ENCODE measurements around the gene KIF26B.
A peak's percentile ranks its signal among the peaks of the same experiment; 100 is the strongest.

KIF26B gene

DNA sequence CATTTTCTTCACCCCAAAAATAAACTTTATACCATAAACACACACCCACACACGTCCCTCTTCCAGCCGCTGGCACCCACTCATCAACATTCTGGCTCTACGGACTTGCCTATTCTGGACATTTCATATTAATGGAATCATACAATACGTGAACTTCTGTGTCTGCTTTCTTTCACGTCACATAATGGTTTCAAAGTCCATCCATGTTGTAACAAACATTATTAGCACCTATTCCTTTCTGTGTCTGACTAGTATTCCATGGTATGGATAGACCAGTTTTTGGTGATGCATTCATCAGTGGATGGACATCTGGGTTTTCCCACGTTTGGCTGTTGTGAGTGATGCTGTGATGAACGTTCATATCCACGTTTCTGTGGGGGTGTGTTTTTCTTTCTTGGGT lies 323.2 kb downstream of the KIF26B start:
- DNase-seq, result no peak

DNA sequence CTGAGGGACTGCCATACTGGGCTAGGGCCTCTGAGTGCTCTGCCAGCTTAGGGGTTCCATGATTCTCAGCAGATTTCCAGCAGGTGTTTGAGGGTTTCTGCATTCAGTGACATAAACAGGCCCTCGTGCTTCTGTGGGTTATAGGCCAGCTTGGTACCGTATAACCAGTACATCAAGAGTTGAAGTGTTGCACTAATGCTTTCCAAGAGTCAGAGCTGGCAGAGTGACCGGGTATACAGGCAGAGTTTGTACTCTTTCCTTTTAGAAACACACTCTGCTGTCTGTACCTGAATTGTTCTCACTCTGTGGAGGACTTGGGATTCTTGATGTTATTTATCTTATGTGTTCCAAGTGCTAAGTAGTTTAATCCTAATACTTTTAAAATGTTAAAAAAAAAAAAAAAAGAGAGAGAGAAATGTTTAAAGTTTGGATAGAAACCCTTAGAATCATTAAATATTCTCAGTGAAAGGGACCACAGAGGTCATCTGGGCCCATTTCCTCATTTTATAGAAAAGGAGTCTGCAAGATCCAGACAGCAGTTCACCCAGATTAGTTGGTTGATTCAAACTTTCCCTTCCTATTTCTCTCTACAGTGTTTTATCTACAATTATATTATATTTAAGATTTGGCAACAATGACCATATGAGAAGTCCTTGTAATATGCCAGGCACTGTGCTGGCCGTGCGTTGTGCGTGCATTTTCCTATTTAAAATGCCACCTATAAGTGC lies 325.8 kb downstream of the KIF26B start:
- no peak for DNase-seq

DNA sequence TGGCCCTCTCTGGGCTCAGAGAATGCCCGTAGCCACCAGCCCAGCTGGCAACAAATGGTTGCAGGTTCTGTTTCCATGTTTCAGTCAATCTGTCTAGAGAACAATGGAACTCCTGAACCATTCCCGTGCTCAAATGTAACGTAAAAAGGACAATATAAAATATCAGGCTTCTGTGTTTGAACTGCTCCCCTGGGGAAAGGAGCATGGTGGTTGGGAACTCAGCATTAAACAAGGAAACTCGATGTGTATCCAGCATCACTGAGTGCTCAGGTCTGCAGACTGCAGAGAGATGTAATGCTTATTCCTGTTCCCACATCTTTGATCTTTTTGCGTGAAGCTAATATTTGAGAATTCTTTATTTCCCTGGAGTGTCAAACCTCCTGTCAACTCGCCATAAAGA lies 326.5 kb downstream of the KIF26B start:
- DNase-seq, result no peak

DNA sequence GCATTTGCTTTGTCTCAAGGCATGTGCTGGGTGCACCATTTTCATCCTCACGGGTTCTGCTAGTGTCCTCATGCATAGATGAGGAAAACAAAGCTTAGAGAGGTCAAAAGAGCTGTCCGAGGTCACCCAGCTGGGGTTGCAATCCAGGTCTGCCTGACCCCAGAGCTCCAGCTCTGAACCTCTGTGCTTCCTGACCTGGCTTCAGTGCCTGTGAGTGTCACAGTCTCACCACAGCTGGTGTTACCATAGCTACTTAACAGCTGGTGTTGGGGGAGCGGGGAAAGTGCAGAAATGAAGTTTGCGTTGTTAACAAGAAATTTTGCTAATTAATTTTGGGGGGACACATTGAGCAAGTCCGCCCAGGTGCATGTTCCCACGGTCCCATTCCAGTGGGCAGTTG lies 328.5 kb downstream of the KIF26B start:
- DNase-seq, result no peak

DNA sequence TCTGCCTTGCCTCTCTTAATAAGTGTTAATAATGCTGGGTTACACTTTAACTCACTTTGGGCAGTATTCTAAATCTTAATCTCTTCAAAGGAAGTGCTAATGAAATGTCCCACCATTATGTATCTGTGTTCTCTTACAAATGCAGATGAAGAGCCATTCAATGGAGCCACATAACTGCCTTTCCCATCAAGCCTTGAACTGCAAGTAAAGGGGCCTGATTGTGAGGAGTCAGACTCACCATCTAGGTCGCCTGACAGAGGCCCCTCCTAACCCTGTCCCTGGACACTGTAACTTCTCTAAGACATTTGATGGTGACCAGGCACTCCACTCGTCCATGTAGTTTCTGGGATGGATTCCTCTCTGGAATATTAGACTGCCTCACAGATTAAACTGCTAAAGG lies 329.4 kb downstream of the KIF26B start:
- no peak for DNase-seq

DNA sequence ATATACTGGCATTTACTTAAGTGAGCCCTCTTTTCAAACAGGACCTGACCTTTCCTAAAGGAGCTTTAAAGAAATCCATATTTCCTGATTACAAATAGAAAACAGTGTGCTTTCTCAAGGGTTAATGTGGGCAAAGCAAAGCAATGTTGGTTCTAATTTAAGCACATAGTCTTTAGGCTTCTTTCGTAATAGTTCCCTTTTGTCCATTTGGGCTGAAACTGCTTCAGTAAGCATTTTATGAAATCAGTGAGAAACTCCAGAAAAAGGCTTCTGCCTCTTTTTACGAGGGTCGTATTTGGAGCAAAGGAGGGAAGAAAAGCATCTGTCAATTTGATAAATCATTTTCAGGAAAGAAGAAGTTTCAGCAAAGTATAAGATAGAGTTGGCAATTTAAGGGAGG lies 331.2 kb downstream of the KIF26B start:
- no peak for DNase-seq

DNA sequence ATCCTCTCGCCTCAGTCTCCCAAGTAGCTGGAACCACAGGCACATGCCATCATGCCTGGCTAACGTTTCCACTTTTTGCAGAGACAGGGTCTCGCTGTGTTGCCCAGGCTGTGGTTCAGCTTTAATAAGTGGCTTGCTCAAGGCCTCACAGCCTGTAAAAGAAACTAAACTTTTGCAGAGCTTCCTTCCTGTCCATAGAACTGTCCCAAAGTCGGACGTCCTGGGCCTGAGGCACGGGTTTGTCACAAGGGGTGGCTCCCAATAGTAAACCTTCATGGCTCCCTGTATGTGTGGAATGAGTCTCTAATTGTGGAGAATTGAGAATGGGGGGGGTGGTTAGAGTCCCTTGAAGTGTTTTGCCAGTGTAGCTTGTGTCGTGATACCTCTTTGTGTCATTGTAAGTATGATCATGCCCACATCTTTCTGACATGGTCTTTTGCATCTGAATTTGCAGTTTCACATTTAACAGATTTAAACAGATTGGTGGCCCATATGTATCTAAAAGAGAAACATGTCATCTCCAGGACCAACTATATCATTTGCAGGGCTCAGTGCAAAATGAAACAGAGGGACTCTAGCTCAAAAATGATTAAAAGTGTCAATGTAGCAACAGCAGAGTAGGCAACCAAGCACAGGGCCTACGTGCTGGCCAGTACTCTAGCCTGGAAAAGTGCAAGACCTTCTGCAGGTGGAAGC lies 332.1 kb downstream of the KIF26B start:
- DNase-seq, result no peak

DNA sequence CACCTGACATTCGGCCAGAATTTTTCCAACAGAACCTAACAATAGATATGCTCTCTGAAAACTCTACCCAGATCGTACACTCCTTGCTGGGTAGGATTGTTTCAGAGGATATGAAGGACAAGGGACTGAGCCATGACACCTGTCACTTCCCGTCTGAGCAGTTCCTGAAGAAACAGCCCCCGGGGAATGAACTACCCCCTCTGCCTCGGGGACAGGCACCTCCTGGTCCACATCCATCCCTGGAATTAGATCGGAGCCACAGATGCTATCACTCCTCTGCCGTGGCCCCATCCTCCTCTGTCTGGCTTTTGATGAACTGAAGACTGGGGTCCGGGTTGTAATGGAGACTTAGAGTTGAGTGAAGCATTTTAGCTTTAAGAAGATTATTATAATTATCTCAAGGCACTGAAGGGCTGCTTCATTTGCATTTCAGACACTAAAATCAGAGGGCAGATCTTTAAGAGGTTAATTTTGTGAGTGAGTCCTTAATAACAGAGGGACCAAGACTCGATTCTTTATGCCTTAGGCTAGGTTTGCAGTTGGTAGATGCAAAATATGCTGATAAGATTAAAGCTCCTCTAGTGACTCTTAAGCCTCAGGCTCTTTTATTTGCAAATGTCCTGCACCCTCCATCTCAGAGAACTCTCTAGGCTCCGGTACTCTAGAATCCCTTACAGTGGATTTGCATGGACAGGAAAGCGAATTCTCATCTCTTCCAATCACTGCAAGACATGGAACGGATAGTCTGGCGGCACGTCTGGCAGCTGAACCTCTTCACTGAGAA lies 333.8 kb downstream of the KIF26B start:
- no peak for DNase-seq

DNA sequence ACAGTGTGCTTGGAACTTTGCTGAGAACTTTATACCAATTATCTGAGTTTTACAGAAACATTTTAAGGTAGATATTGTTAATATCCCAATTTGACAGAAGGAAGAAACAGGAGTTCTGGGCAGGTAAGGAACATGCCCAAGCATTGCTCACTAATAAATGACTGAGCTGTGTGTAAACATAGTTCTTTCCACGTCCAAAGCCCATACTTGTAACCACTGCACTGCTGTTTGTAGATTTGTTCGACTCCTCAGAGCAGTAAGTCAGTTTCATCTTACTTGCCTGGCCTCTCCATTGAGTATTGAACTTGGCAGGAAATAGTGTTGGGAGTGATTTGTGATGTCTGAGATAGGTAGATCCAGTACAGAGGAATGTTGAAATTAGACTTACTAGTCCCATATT lies 335.1 kb downstream of the KIF26B start:
- DNase-seq, result no peak

DNA sequence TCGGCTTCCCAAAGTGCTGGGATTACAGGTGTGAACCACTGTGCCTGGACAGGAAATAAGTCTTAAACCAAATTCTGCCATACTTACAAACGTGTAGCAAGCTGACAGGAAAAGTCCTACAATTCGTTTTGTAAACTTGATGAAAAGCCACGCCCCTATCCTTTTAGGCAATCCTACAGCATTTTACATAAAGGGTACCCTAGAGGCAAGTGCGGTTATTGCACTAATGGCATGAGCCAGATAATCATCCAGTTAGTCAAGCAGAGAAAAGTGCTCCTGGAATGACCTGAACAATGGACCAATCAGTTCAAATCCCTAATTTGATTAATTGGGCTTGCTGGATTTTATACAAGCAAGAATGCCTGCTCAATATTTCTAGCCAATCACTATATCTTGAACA lies 338.2 kb downstream of the KIF26B start:
- no peak for DNase-seq

DNA sequence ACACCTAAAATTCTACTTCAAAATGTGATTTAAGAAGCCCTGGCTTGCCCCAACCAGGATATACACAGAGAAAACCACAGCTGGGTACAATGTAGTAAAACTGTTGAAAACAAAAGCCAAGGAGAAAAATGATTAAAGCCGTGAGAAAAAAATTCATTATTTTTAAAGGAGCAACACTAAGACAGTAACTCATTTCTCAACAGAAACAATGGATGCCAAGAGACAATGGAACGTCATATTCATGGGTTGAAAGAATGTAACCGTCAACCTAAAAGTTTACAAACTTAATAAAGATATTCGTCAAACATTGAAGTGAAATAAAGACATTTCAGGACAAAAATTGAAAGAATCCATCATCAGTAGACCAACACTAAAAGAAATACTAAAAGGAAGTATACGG lies 340.9 kb downstream of the KIF26B start:
- no peak for DNase-seq

DNA sequence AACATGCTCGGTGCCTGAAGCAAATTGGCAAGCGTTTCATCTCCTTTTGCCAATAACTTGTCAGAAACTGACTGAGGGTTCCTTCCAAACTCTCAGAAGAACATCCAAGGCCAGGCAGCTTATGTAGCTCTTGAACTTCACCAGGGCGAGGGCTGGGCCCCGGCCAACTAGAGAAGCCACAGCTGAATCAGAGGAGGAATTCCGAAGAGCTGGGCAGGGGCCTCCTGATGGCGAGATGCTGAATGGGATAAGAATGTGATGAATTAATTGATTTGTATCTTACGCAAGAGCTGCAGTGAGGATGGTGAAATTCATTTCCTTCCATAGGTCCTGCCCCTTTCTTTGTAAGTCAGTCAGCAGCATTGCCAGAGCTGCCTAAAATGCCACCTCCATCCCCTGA lies 345.8 kb downstream of the KIF26B start:
- no peak for DNase-seq

DNA sequence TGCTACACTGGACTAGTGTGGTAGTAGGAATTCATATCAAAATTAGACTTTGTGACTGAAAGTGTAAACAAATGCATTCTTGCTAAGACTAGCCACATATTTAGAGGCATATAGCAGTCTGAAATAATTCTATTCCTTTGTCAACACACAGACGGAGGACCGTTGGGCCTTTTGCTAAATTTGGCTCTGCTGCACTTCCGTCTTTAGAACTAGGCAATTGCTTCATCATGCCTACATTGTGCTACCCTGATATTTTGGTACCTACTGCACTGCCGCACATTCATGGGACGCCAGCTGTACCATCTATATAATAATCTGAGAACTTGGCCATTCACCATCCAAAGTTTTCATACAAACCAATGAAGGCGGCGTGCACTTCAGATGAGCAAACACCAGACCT lies 346.8 kb downstream of the KIF26B start:
- no peak for DNase-seq

DNA sequence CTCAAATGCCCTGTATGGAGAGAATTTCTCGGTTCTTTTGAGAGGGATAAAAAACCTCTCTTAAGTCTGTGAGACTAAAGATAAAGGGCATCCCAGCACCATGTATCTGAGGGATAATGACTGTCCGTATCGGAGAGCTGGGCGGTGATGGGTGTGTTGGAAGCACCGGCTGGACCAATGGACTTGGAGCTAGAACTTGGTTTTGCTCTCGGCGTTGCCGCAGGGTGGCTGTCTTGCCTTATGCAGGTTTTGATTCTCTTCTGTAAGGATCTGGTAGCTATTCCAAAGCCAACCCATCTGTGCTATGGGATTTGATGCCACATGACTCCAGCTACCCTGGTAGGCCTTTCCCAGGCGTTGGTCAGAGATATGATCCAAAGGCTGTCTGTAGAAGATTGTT lies 348.8 kb downstream of the KIF26B start:
- DNase-seq, result no peak

DNA sequence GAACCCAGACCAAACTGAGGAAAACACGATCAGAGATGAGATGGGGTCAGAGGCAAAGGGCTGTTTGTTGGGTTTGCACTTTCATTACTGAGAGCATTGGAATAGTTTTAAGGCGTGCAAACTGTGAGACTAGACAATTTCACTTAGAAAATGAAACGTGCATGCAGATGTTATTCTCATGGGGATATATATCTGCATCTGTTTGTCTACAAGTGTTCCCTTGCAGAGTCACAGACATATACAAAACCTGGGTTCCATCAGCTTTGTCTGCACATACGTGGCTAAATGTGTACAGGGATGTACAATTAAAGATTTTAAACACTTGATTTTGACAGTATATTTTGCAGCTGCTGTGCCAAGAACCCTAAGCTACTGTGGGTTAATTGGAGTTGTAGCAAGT lies 355.4 kb downstream of the KIF26B start:
- no peak for DNase-seq

DNA sequence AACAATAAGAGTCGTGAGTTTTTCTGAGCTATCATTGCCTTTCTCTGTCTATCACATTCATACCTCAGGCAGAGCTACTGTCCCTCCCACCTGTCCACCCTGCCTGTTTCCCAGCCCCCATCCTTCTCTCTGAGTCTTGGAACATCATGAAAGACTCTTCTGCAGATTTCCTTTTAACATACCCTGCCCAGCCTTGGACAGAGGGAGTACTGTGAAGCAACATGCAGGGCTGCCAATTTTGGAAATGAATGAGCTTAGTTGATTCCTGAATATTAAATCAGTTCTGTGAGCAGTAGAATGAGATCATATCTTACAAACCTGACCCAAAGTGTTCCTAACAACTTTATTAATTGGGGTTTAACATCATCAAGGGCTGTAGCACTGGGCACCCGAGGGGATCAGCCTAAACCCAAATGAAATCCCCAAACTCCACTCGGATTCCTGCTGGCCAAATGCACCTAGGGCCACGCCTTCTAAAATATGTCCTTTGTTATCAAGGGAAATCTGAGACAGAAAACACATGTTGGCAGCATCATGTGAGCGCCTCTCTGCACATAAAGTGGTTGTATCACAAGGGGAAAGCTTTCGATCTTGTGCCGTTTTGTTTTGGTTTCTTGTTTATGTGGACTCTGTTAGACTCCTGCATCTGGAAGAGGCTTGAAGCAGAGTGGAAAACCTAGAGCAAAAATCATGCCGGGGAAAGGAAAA lies 357.6 kb downstream of the KIF26B start:
- no peak for DNase-seq

DNA sequence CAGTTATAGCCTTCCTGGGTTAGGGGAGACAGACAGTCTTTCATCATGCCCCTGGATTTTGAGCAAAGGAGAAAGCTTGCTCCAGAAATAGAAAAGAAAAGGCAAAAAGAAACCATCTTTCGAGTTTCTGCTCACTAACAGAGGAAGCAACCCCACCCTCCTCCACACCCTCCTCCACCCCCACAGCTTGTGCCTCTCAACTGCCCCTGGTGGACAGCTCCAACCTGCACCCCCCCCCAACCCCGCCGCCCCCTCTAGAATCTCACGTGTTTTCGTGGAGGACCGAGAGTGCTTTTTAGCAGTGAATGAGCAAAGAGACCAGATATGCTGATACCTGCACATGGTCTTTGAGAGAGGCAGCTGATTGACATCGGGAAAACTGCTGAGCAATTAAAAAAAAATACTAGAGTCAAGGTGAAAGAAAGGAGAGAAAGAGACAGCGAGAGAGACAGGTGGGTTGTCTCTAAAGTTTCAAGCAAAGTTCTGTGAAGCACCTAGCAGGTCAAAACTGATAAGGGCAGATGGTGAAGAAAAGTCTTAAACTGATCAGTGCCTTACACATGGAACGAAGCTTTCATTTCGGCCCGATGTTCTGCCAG lies 358.3 kb downstream of the KIF26B start:
- no peak for DNase-seq

DNA sequence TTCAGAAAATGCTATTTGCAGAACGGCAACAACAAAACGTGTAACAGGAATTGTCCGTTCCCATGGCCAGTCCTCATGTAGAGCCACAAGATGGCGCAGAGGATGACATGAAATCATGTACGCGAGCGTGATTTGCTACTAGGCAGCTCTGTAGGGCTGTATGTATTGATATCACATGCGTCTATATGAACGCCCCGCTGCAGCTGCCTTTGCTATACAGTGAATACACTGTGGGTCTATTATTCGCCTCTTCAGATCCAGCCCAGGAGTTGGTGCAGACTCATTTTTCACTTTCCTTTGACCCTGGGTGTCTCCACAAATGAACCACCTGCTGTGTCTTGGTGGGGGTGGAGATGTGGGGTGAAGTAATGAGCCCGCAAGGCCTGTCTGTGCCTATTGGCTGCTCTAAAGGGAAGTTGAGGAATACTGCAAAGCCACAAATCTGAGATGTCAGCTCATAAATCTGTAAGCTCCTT lies 361.5 kb downstream of the KIF26B start:
- DNase-seq, result no peak

DNA sequence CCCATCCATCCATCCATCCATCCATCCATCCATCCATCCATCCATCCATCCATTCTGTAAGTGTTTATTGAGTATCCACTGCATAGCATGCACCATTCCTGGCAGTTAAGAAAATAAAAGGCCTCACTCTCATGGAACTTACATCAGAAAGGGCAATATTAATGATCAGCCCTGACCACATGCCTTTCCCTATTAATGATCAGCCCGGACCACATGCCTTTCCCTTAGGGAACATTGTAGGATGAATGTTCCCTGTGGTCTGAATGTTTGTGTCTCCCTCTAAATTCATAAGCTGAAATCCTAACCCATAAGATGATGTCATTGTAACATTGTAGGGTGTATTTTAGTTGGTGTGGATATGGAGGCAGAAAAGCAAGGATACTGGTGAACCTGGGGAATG lies 365.8 kb downstream of the KIF26B start:
- peak; percentile 76 for DNase-seq

DNA sequence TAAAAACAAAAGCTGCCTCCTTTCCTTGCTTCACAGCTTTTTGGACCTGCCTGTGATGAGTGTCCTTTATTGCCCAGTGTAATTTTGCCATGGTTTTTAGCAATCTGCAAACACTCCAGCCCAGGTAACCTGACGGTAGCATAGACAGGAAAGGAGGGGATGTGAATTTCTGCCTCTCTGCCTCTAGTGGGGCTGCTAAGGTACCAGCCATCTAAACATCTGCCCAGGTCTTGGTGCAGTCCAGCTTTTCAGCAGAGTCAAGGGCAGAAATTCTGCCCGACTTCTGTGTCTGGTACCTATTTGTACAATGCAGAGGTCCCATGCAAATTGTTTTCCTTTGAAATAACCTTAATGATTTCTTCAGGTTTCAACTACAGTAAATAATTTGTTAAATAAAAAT lies 371.4 kb downstream of the KIF26B start:
- no peak for DNase-seq

DNA sequence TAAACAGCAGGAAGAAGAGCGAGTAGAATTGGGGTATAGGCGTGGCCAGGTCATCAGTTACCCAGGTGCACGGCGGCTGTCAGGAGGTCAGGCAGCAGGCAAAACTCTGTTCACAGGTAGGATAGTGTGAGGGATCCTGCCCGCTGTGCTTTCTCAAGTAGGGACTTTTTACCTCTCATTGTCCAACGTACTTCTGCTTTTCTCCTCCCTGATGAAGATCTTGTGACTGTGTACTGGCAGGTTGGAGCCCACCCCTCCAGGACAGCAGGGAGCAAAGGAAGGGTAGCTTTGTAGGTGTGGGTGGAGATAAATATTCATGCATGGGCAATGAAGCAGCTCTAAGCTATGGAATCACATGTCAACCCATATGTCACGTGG lies 373.5 kb downstream of the KIF26B start:
- no peak for DNase-seq

DNA sequence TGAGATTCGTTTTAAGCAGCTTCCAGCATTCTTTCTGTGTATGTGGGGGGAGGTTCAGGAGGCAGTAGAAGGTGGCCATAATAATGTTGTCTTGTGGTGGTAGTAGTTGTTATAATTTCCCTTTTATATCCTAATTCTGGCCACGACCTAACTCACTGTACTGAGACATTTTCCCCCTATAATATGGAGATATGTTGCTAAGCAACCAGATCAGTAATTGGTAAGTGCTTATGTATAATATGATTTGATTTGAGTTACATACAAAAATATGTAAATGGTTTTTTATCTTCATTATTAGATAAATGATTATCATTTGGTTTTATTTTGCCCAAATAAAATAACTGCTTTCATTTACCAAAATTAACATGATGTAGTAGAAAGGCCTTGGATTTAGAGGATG lies 376.2 kb downstream of the KIF26B start:
- no peak for DNase-seq

DNA sequence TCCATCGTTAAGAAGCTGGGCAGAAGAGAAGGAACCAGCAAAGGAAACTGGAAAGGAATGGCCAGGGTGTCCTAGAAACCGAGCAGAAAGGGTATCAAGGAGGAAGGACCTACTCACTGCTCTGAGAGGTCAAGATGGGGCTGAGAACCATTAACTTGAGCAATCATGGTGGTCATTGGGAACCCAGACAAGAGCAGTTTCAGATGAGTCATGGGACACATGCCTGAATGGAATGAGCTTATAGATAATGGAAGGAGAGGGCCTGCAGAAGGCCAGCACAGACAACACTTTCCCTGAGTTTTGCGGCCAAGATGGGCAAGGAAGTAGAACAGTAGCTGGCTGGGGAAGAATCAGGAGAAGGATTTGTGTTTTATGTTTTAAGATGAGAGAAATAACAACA lies 383.2 kb downstream of the KIF26B start:
- DNase-seq, result no peak

Measured in kidney glomerular epithelial cell (primary cell).